A549 (cell line): Measurements from ENCODE around the gene NCOA3. TPM values are rescaled to one million over a fixed set of nuclear protein-coding genes. Genes with fewer than 3 reads are reported as not detected.

Source experiments
- ATAC-seq, 2 experiments: fragments of 200-7000 bp in 1 of 2; fragments of >200 bp in 1 of 2; cut with Nextera tagmentation in 1 of 2; cut with Tn5 transposase in 1 of 2; 3 replicates each; pipeline versions ENCODE4 v1.8.0 to v1.9.1; 2018 to 2020; ENCODE audit warnings: mild to moderate bottlenecking in 1 of 2, moderate library complexity in 1 of 2
- CTCF ChIA-PET: fragments of 300-600 bp; sonication (Branson Sonifier 250); formaldehyde crosslinking; extraction: SDS; loops from one replicate; lab custom pipeline; 2021; ENCODE audit warnings: antibody characterized with exemption, inconsistent platforms; lab: Yijun Ruan, JAX
- POLR2A ChIA-PET: fragments of 350-600 bp; formaldehyde crosslinking; extraction: SDS; loops from one replicate; lab custom pipeline; 2021; ENCODE audit warnings: antibody characterized with exemption, inconsistent platforms; lab: Yijun Ruan, JAX
- DNase-seq, 2 experiments: peaks; one replicate each; pipeline versions ENCODE4 v3.0.0 to v3.0.0-alpha.2; 2011 to 2016; ENCODE audit warnings: low read depth in 1 of 2, low spot score in 1 of 2
- FAIRE-seq: peaks from 2 replicates; lab custom pipeline; 2011; peaks lifted over from hg19 to GRCh38; lab: Jason Lieb, UNC
- H3K27ac ChIP-seq, 2 experiments: fragments of >200 bp; sonication (Bioruptor Twin); formaldehyde crosslinking; 3 replicates each; pipeline ENCODE4 v1.5.1; 2016 to 2017
- H3K4me1 ChIP-seq: fragments of >200 bp; sonication (Bioruptor Twin); formaldehyde crosslinking; 3 replicates; pipeline ENCODE4 v1.6.1; 2016
- H3K4me2 ChIP-seq: fragments of >200 bp; sonication (Bioruptor Twin); formaldehyde crosslinking; 3 replicates; pipeline ENCODE4 v1.6.1; 2016
- H3K4me3 ChIP-seq: fragments of >200 bp; sonication (Bioruptor Twin); formaldehyde crosslinking; 3 replicates; pipeline ENCODE4 v1.5.1; 2016
- H3K9me3 ChIP-seq: fragments of >200 bp; sonication (Bioruptor Twin); formaldehyde crosslinking; 3 replicates; pipeline ENCODE4 v1.6.1; 2016
- ESRRA ChIP-seq: fragments of 150-350 bp; IDR thresholded peaks from 2 replicates; pipeline ENCODE4 v1.6.1; 2014; ENCODE audit warnings: mild to moderate bottlenecking, low read length, borderline replicate concordance
- FOXS1 ChIP-seq: fragments of 250-450 bp; sonication (Bioruptor Pico); IDR thresholded peaks from 2 replicates; pipeline ENCODE4 v1.5.0; 2020; ENCODE audit warnings: mild to moderate bottlenecking, moderate library complexity
- GATA3 ChIP-seq: IDR thresholded peaks from 2 replicates; pipeline ENCODE4 v1.6.1; 2012; ENCODE audit warnings: borderline replicate concordance
- JUN ChIP-seq, 2 experiments: fragments of >200 bp; sonication (Bioruptor Twin); formaldehyde crosslinking; IDR thresholded peaks; 2 replicates in 1 of 2; 3 replicates in 1 of 2; pipeline ENCODE4 v1.6.1; 2016 to 2017
- JUNB ChIP-seq: fragments of >200 bp; sonication (Bioruptor Twin); formaldehyde crosslinking; IDR thresholded peaks from 2 replicates; pipeline ENCODE4 v1.6.1; 2016
- KDM5A ChIP-seq: fragments of 200-600 bp; sonication (generic); IDR thresholded peaks from 2 replicates; pipeline ENCODE4 v1.6.1; 2016; ENCODE audit warnings: antibody characterized with exemption, mild to moderate bottlenecking
- MAFK ChIP-seq: fragments of 450-650 bp; IDR thresholded peaks from 2 replicates; pipeline ENCODE4 v1.6.1; 2014; ENCODE audit not compliant: partially characterized antibody
- MAZ ChIP-seq: fragments of 150-350 bp; IDR thresholded peaks from 2 replicates; pipeline ENCODE4 v1.6.1; 2014; ENCODE audit warnings: antibody characterized with exemption, low read depth, low read length, borderline replicate concordance
- MYC ChIP-seq: IDR thresholded peaks from 2 replicates; pipeline ENCODE4 v1.6.1; 2012; ENCODE audit warnings: mild to moderate bottlenecking, inconsistent platforms, low read length, improper control_type of control experiment, borderline replicate concordance
- NFE2L2 ChIP-seq: fragments of 150-350 bp; conservative IDR thresholded peaks from 2 replicates; pipeline ENCODE4 v1.6.1; 2014; ENCODE audit warnings: low read length
- NPAS2 ChIP-seq: fragments of 250-450 bp; sonication (Bioruptor Pico); IDR thresholded peaks from 2 replicates; pipeline ENCODE4 v1.8.0; 2022; ENCODE audit warnings: mild to moderate bottlenecking, moderate library complexity, borderline replicate concordance
- POLR2A ChIP-seq: IDR thresholded peaks from 2 replicates; pipeline ENCODE4 v1.6.1; 2012; ENCODE audit warnings: mild to moderate bottlenecking, low read length
- POLR2AphosphoS2 ChIP-seq: conservative IDR thresholded peaks from 2 replicates; pipeline ENCODE4 v1.6.1; 2012; ENCODE audit warnings: low read length, improper control_type of control experiment, inconsistent platforms
- RCOR1 ChIP-seq: fragments of 150-350 bp; IDR thresholded peaks from 2 replicates; pipeline ENCODE4 v1.6.1; 2014; ENCODE audit warnings: antibody characterized with exemption, low read length, low read depth
- RFX5 ChIP-seq: fragments of 450-650 bp; IDR thresholded peaks from 2 replicates; pipeline ENCODE4 v1.7.1; 2014; ENCODE audit warnings: antibody characterized with exemption, mild to moderate bottlenecking, moderate library complexity
- RNF2 ChIP-seq: fragments of 200-600 bp; sonication (generic); IDR thresholded peaks from 2 replicates; pipeline ENCODE4 v1.6.1; 2016; ENCODE audit warnings: low read depth, mild to moderate bottlenecking, antibody characterized with exemption, moderate library complexity, borderline replicate concordance
- SREBF2 ChIP-seq: fragments of 450-650 bp; IDR thresholded peaks from 2 replicates; pipeline ENCODE4 v1.6.1; 2014; ENCODE audit warnings: mild to moderate bottlenecking, moderate library complexity
- TFCP2L1 ChIP-seq: fragments of 250-450 bp; sonication (Bioruptor Pico); IDR thresholded peaks from 2 replicates; pipeline ENCODE4 v1.5.0; 2021; ENCODE audit warnings: mild to moderate bottlenecking
- TP53 ChIP-seq: fragments of 250-450 bp; sonication (Bioruptor Pico); IDR thresholded peaks from 2 replicates; pipeline ENCODE4 v1.5.0; 2021; ENCODE audit warnings: mild to moderate bottlenecking, moderate library complexity
- WGBS: methylation state at CpG from one replicate; pipeline ENCODE4 v1.1.6; 2017; ENCODE audit errors: missing lambda C conversion rate; 5-methylcytosine and 5-hydroxymethylcytosine counted together
- polyA plus RNA-seq, 4 experiments: library from polyadenylated mRNA; depleted of rRNA in 3 of 4; stranded (reverse); fragments of >200 nt; fragmentation: RNase III in 1 of 4; extraction: RNeasy Plus Mini Kit Qiagen cat#74134 plus additional on column Dnase treatment in 1 of 4; gene quantifications; 2 replicates in 3 of 4; 3 replicates in 1 of 4; pipeline ENCODE4 v1.2.3, GENCODE V29; 2011 to 2017
- TF ChIP-seq, protein P1 (sequence below): IDR thresholded peaks from 2 replicates; pipeline ENCODE4 v1.6.1; 2012
- TF ChIP-seq, protein P2 (sequence below): fragments of 250-450 bp; sonication (Bioruptor Pico); IDR thresholded peaks from 2 replicates; pipeline ENCODE4 v1.5.0; 2021; ENCODE audit warnings: mild to moderate bottlenecking, moderate library complexity, borderline replicate concordance
- TF ChIP-seq, protein P3 (sequence below): IDR thresholded peaks from 2 replicates; pipeline ENCODE4 v1.6.1; 2012; ENCODE audit warnings: low read depth, borderline replicate concordance
- TF ChIP-seq, protein P4 (sequence below): fragments of >200 bp; sonication (Bioruptor Twin); formaldehyde crosslinking; IDR thresholded peaks from 3 replicates; pipeline ENCODE4 v1.6.1; 2016
- TF ChIP-seq, protein P5 (sequence below): fragments of >200 bp; sonication (Bioruptor Twin); formaldehyde crosslinking; IDR thresholded peaks from 3 replicates; pipeline ENCODE4 v1.5.1; 2016
- TF ChIP-seq, protein P6 (sequence below): fragments of >200 bp; sonication (Bioruptor Twin); formaldehyde crosslinking; IDR thresholded peaks from 2 replicates; pipeline ENCODE4 v1.6.1; 2016

Gene NCOA3
- polyA plus RNA-seq, 2 of the 4 experiments (the other 2 are of a cell fraction), result 42.9 to 136 TPM

DNA sequence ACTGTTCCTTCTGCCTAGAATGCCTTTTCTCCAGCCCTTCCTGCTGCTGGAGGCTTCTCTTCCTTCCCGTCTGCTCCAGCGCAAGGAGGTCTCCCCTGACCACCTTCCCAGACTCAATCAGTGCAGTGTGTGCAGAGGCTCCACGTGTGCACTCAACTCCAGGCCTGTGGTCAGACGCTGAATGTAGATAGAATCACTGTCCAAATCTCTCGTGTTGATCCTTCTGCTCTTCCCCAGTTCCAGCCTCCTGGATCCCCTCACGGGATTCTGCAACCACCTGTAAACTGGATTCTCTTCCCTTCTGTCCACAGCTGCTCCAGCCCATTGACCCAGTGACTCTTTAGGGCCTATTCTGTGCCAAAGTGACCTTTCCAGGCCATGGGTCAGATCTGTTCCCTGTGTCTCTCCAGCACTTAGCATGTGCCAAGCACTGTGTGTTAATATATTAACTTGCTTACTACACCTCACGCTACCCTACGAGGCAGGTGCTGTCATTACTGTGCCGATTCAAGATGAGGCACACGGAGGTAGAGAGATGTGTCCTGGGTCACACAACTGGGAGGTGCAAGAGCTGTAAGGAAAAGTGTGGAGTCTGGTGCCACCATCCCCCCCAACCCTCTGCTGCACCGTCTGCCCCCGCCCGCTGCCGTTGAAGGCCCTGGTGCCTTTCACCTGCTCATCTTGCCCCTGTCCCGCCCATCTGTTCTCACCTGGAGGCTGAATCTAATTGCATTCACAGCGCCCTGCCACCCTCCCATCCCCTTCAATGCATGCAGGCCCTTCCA lies 171.4 kb downstream of the NCOA3 start (continued):
- TF ChIP-seq, protein P1, sequence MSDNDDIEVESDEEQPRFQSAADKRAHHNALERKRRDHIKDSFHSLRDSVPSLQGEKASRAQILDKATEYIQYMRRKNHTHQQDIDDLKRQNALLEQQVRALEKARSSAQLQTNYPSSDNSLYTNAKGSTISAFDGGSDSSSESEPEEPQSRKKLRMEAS, result no peak
- TF ChIP-seq TFCP2L1 (CRISPR knock-in tag), result no peak

DNA sequence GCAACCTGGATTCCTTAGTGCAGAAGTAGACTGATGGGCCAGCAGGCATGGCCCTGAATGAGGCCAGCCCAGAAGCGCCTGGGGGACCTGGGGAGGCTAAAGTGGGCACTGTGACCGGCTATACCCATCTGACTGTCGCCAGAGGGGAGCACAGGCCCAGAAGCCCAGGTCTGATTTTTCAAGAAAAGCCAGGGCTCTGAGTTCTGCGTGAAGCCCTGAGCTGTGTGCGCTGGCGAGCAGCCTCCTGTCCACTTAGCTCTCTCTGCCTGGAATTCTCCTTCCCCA lies 171.9 kb downstream of the NCOA3 start:
- TF ChIP-seq JUNB (no peak), GATA3 (no peak), POLR2AphosphoS2 (no peak), MAZ (no peak), RNF2 (no peak), MAFK (no peak)
- TF ChIP-seq, protein P2, sequence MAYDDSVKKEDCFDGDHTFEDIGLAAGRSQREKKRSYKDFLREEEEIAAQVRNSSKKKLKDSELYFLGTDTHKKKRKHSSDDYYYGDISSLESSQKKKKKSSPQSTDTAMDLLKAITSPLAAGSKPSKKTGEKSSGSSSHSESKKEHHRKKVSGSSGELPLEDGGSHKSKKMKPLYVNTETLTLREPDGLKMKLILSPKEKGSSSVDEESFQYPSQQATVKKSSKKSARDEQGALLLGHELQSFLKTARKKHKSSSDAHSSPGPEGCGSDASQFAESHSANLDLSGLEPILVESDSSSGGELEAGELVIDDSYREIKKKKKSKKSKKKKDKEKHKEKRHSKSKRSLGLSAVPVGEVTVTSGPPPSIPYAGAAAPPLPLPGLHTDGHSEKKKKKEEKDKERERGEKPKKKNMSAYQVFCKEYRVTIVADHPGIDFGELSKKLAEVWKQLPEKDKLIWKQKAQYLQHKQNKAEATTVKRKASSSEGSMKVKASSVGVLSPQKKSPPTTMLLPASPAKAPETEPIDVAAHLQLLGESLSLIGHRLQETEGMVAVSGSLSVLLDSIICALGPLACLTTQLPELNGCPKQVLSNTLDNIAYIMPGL (CRISPR knock-in tag), result no peak
- TF ChIP-seq, protein P3, sequence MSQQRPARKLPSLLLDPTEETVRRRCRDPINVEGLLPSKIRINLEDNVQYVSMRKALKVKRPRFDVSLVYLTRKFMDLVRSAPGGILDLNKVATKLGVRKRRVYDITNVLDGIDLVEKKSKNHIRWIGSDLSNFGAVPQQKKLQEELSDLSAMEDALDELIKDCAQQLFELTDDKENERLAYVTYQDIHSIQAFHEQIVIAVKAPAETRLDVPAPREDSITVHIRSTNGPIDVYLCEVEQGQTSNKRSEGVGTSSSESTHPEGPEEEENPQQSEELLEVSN, result no peak
- TF ChIP-seq, protein P4, sequence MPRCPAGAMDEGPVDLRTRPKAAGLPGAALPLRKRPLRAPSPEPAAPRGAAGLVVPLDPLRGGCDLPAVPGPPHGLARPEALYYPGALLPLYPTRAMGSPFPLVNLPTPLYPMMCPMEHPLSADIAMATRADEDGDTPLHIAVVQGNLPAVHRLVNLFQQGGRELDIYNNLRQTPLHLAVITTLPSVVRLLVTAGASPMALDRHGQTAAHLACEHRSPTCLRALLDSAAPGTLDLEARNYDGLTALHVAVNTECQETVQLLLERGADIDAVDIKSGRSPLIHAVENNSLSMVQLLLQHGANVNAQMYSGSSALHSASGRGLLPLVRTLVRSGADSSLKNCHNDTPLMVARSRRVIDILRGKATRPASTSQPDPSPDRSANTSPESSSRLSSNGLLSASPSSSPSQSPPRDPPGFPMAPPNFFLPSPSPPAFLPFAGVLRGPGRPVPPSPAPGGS, result no peak
- TF ChIP-seq, protein P1, result no peak
- TF ChIP-seq, protein P5, sequence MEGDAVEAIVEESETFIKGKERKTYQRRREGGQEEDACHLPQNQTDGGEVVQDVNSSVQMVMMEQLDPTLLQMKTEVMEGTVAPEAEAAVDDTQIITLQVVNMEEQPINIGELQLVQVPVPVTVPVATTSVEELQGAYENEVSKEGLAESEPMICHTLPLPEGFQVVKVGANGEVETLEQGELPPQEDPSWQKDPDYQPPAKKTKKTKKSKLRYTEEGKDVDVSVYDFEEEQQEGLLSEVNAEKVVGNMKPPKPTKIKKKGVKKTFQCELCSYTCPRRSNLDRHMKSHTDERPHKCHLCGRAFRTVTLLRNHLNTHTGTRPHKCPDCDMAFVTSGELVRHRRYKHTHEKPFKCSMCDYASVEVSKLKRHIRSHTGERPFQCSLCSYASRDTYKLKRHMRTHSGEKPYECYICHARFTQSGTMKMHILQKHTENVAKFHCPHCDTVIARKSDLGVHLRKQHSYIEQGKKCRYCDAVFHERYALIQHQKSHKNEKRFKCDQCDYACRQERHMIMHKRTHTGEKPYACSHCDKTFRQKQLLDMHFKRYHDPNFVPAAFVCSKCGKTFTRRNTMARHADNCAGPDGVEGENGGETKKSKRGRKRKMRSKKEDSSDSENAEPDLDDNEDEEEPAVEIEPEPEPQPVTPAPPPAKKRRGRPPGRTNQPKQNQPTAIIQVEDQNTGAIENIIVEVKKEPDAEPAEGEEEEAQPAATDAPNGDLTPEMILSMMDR, result no peak
- no peak for ATAC-seq
- Histone ChIP-seq H3K27ac (no peak overlapping the region), H3K4me2 (no peak overlapping the region), H3K4me1 (no peaks in the 10 kb centered on the region), H3K9me3 (no peaks in the 10 kb centered on the region), H3K4me3 (no peak overlapping the region)
- CTCF ChIA-PET, result interaction anchor here (1.0 to 13.2 kb wide), 6 partner anchors 10 to 949 kb away, joined by 4 to 232 read pairs (median 39); no protein-coding TSS in a partner anchor
- no peak for DNase-seq
- 67% methylated on average over 6 of the region's 6 CpGs for WGBS
- POLR2A ChIA-PET, result no interaction called here
- FAIRE-seq, result no peak

DNA sequence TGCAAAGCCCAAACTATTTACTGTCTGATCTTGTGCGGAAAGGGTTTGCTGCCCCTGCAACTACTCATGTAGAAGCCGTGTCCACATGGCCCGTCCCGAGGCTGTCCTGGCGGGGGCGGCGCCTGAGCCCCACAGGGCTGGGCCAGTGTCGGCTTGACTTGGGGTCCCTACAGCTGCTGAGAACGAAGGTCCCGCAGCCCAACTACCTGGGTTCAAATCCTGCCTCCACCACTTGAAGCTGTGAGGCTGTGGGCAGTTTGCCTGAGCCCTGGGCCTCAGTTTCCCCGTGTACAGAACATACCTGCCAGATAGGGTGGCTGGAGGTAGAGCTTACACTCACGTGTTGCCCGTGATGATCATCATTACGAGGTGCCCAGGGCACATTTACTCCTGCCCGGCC lies 172.5 kb downstream of the NCOA3 start:
- no peak overlapping the region for H3K4me2 ChIP-seq
- no peak for ATAC-seq
- no peaks in the 10 kb centered on the region for H3K9me3 ChIP-seq
- H3K4me3 ChIP-seq, result no peak overlapping the region
- no peak for DNase-seq
- WGBS, result 84% methylated on average over 11 of the region's 15 CpGs
- no peaks in the 10 kb centered on the region for H3K4me1 ChIP-seq
- FAIRE-seq, result no peak
- POLR2A ChIA-PET, result no interaction called here
- no peak overlapping the region for H3K27ac ChIP-seq
- CTCF ChIA-PET, result interaction anchor here (1.0 to 13.2 kb wide), 6 partner anchors 12 to 956 kb away, joined by 3 to 232 read pairs (median 36); no protein-coding TSS in a partner anchor
- no peak for TF ChIP-seq KDM5A
- no peak for TF ChIP-seq RFX5
- TF ChIP-seq GATA3, result no peak
- no peak for TF ChIP-seq TP53 (CRISPR knock-in tag)
- no peak for TF ChIP-seq NPAS2 (CRISPR knock-in tag)
- TF ChIP-seq MYC, result no peak
- no peak for TF ChIP-seq SREBF2
- no peak for TF ChIP-seq JUN (IDR thresholded peaks at IDR 0.05)
- no peak for TF ChIP-seq ESRRA
- TF ChIP-seq POLR2A, result no peak
- TF ChIP-seq, protein P2 (CRISPR knock-in tag), result no peak
- TF ChIP-seq FOXS1 (CRISPR knock-in tag), result no peak
- no peak for TF ChIP-seq NFE2L2
- TF ChIP-seq, protein P6, sequence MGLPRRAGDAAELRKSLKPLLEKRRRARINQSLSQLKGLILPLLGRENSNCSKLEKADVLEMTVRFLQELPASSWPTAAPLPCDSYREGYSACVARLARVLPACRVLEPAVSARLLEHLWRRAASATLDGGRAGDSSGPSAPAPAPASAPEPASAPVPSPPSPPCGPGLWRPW, result no peak
- TF ChIP-seq RCOR1, result no peak
- TF ChIP-seq MAFK, result no peak
